Stomach (tissue), 4 donors: Measurements from ENCODE around the gene GNPDA2.

Source experiments
- CTCF ChIP-seq, 7 experiments: fragments of 450-650 bp in 4 of 7; fragments of 200-600 bp in 3 of 7; sonication (generic) in 3 of 7; IDR thresholded peaks; one replicate each; pipeline ENCODE4 v1.5.1; 2016 to 2019; ENCODE audit warnings: antibody characterized with exemption in 7 of 7, control low read depth in 2 of 7, mild to moderate bottlenecking in 1 of 7
- EP300 ChIP-seq: sonication (generic); formaldehyde crosslinking; IDR thresholded peaks from one replicate; pipeline ENCODE4 v1.6.1; 2017; ENCODE audit warnings: antibody characterized with exemption

- no peak for TF ChIP-seq EP300
- no peak for TF ChIP-seq CTCF (IDR thresholded peaks at IDR 0.05)
Measured at GRCh38 chr4:44652002-44652401, 74.4 kb downstream of the GNPDA2 start.
